ENCODE data around the gene ADARB2. TPM values are rescaled to one million over a fixed set of nuclear protein-coding genes. Genes with fewer than 3 reads are reported as not detected.

ADARB2 gene
- total and polyA plus RNA-seq, 4 donors, result under 0.01 to 0.79 TPM; not detected in 2

GRCh38 chr10:1379601-1380000, 357.7 kb downstream of the ADARB2 start:
- ATAC-seq (ENCODE audit: low FRiP score) (no peak), DNase-seq (no peak)
- Histone ChIP-seq H3K4me3 (ENCODE audit: low read length in 2 of 2) (no peak overlapping the region), H3K9me3 (ENCODE audit: control insufficient read depth, low read length) (peaks cover 3% of the 10 kb centered on the region), H3K27me3 (ENCODE audit: control insufficient read depth in 1 of 2, insufficient read depth in 2 of 2, low read length in 1 of 2) (peaks cover 0 to 5% of the 10 kb centered on the region in 2 donors), H3K4me1 (ENCODE audit: control insufficient read depth in 1 of 2, insufficient read depth in 2 of 2, low read length in 2 of 2) (no peaks in the 10 kb centered on the region), H3K36me3 (ENCODE audit: control insufficient read depth in 1 of 2, insufficient read depth in 2 of 2, low read length in 1 of 2) (no peaks in the 10 kb centered on the region), H3K27ac (ENCODE audit: low read depth in 1 of 2, low read length in 2 of 2) (no peak overlapping the region)
- 24 to 27% methylated on average over 9 of the region's 9 CpGs for WGBS, 2 donors
- intact Hi-C loops (cut with DNase I), result no loop called here

GRCh38 chr10:1378473-1378872, 358.9 kb downstream of the ADARB2 start:
- Histone ChIP-seq H3K36me3 (ENCODE audit: control insufficient read depth in 1 of 2, insufficient read depth in 2 of 2, low read length in 1 of 2) (no peaks in the 10 kb centered on the region), H3K27me3 (ENCODE audit: control insufficient read depth in 1 of 2, insufficient read depth in 2 of 2, low read length in 1 of 2) (no peaks in the 10 kb centered on the region), H3K27ac (ENCODE audit: low read depth in 1 of 2, low read length in 2 of 2) (no peak overlapping the region), H3K4me3 (ENCODE audit: low read length in 2 of 2) (no peak overlapping the region), H3K4me1 (ENCODE audit: control insufficient read depth in 1 of 2, insufficient read depth in 2 of 2, low read length in 2 of 2) (no peaks in the 10 kb centered on the region), H3K9me3 (ENCODE audit: control insufficient read depth, low read length) (no peaks in the 10 kb centered on the region)
- WGBS, 2 donors, result 93 to 94% methylated on average over 2 of the region's 2 CpGs
- intact Hi-C loops (cut with DNase I), result no loop called here
- DNase-seq, result no peak
- ATAC-seq (ENCODE audit: low FRiP score), result no peak

- no peaks in the 10 kb centered on the region for H3K9me3 ChIP-seq (ENCODE audit: control insufficient read depth, low read length)
- intact Hi-C loops (cut with DNase I), result no loop called here
- H3K36me3 ChIP-seq (ENCODE audit: control insufficient read depth in 1 of 2, insufficient read depth in 2 of 2, low read length in 1 of 2), result no peaks in the 10 kb centered on the region
- H3K27me3 ChIP-seq (ENCODE audit: control insufficient read depth in 1 of 2, insufficient read depth in 2 of 2, low read length in 1 of 2), result no peaks in the 10 kb centered on the region
- H3K4me3 ChIP-seq (ENCODE audit: low read length in 2 of 2), result no peak overlapping the region
- no peak for ATAC-seq (ENCODE audit: low FRiP score)
- H3K4me1 ChIP-seq (ENCODE audit: control insufficient read depth in 1 of 2, insufficient read depth in 2 of 2, low read length in 2 of 2), result no peaks in the 10 kb centered on the region
- DNase-seq, result no peak
- 35 to 36% methylated on average over 14 of the region's 14 CpGs for WGBS, 2 donors
- no peak overlapping the region for H3K27ac ChIP-seq (ENCODE audit: low read depth in 1 of 2, low read length in 2 of 2)
Measured at GRCh38 chr10:1377740-1378397, 359.5 kb downstream of the ADARB2 start.

- 90 to 92% methylated on average over 6 of the region's 6 CpGs for WGBS, 2 donors
- Histone ChIP-seq H3K4me3 (ENCODE audit: low read length in 2 of 2) (no peak overlapping the region), H3K9me3 (ENCODE audit: control insufficient read depth, low read length) (no peaks in the 10 kb centered on the region), H3K27ac (ENCODE audit: low read depth in 1 of 2, low read length in 2 of 2) (no peak overlapping the region), H3K27me3 (ENCODE audit: control insufficient read depth in 1 of 2, insufficient read depth in 2 of 2, low read length in 1 of 2) (no peaks in the 10 kb centered on the region), H3K4me1 (ENCODE audit: control insufficient read depth in 1 of 2, insufficient read depth in 2 of 2, low read length in 2 of 2) (no peaks in the 10 kb centered on the region), H3K36me3 (ENCODE audit: control insufficient read depth in 1 of 2, insufficient read depth in 2 of 2, low read length in 1 of 2) (no peaks in the 10 kb centered on the region)
- ATAC-seq (ENCODE audit: low FRiP score) (no peak), DNase-seq (no peak)
- intact Hi-C loops (cut with DNase I), result no loop called here
Measured at GRCh38 chr10:1377231-1377630, 360.1 kb downstream of the ADARB2 start.

GRCh38 chr10:1376384-1376945, 360.9 kb downstream of the ADARB2 start:
- H3K9me3 ChIP-seq (ENCODE audit: control insufficient read depth, low read length), result no peaks in the 10 kb centered on the region
- H3K4me1 ChIP-seq (ENCODE audit: control insufficient read depth in 1 of 2, insufficient read depth in 2 of 2, low read length in 2 of 2), result no peaks in the 10 kb centered on the region
- H3K36me3 ChIP-seq (ENCODE audit: control insufficient read depth in 1 of 2, insufficient read depth in 2 of 2, low read length in 1 of 2), result no peaks in the 10 kb centered on the region
- DNase-seq (no peak), ATAC-seq (ENCODE audit: low FRiP score) (no peak)
- 72 to 74% methylated on average over 11 of the region's 11 CpGs for WGBS, 2 donors
- no peak overlapping the region for H3K4me3 ChIP-seq (ENCODE audit: low read length in 2 of 2)
- intact Hi-C loops (cut with DNase I), result no loop called here
- no peak overlapping the region for H3K27ac ChIP-seq (ENCODE audit: low read depth in 1 of 2, low read length in 2 of 2)
- no peaks in the 10 kb centered on the region for H3K27me3 ChIP-seq (ENCODE audit: control insufficient read depth in 1 of 2, insufficient read depth in 2 of 2, low read length in 1 of 2)

- no peaks in the 10 kb centered on the region for H3K27me3 ChIP-seq (ENCODE audit: control insufficient read depth in 1 of 2, insufficient read depth in 2 of 2, low read length in 1 of 2)
- DNase-seq (no peak), ATAC-seq (ENCODE audit: low FRiP score) (no peak)
- intact Hi-C loops (cut with DNase I), result no loop called here
- no peaks in the 10 kb centered on the region for H3K4me1 ChIP-seq (ENCODE audit: control insufficient read depth in 1 of 2, insufficient read depth in 2 of 2, low read length in 2 of 2)
- 87 to 91% methylated on average over 27 of the region's 27 CpGs for WGBS, 2 donors
- no peaks in the 10 kb centered on the region for H3K9me3 ChIP-seq (ENCODE audit: control insufficient read depth, low read length)
- H3K27ac ChIP-seq (ENCODE audit: low read depth in 1 of 2, low read length in 2 of 2), result no peak overlapping the region
- no peak overlapping the region for H3K4me3 ChIP-seq (ENCODE audit: low read length in 2 of 2)
- H3K36me3 ChIP-seq (ENCODE audit: control insufficient read depth in 1 of 2, insufficient read depth in 2 of 2, low read length in 1 of 2), result no peaks in the 10 kb centered on the region
Measured at GRCh38 chr10:1375346-1376170, 361.8 kb downstream of the ADARB2 start.

- Histone ChIP-seq H3K9me3 (ENCODE audit: control insufficient read depth, low read length) (no peaks in the 10 kb centered on the region), H3K27ac (ENCODE audit: low read depth in 1 of 2, low read length in 2 of 2) (no peak overlapping the region), H3K4me1 (ENCODE audit: control insufficient read depth in 1 of 2, insufficient read depth in 2 of 2, low read length in 2 of 2) (no peaks in the 10 kb centered on the region), H3K27me3 (ENCODE audit: control insufficient read depth in 1 of 2, insufficient read depth in 2 of 2, low read length in 1 of 2) (no peaks in the 10 kb centered on the region), H3K4me3 (ENCODE audit: low read length in 2 of 2) (no peak overlapping the region), H3K36me3 (ENCODE audit: control insufficient read depth in 1 of 2, insufficient read depth in 2 of 2, low read length in 1 of 2) (no peaks in the 10 kb centered on the region)
- DNase-seq (no peak), ATAC-seq (ENCODE audit: low FRiP score) (peak; percentile 24)
- WGBS, 2 donors, result 83% methylated on average over 37 of the region's 37 CpGs
- intact Hi-C loops (cut with DNase I), result no loop called here
Measured at GRCh38 chr10:1374511-1375345, 362.6 kb downstream of the ADARB2 start.

GRCh38 chr10:1373287-1373686, 364.0 kb downstream of the ADARB2 start:
- ATAC-seq (ENCODE audit: low FRiP score) (no peak), DNase-seq (no peak)
- H3K36me3 ChIP-seq (ENCODE audit: control insufficient read depth in 1 of 2, insufficient read depth in 2 of 2, low read length in 1 of 2), result no peaks in the 10 kb centered on the region
- intact Hi-C loops (cut with DNase I), result no loop called here
- H3K9me3 ChIP-seq (ENCODE audit: control insufficient read depth, low read length), result no peaks in the 10 kb centered on the region
- no peak overlapping the region for H3K4me3 ChIP-seq (ENCODE audit: low read length in 2 of 2)
- WGBS, 2 donors, result 79 to 85% methylated on average over 7 of the region's 7 CpGs
- H3K27me3 ChIP-seq (ENCODE audit: control insufficient read depth in 1 of 2, insufficient read depth in 2 of 2, low read length in 1 of 2), result no peaks in the 10 kb centered on the region
- H3K27ac ChIP-seq (ENCODE audit: low read depth in 1 of 2, low read length in 2 of 2), result no peak overlapping the region
- no peaks in the 10 kb centered on the region for H3K4me1 ChIP-seq (ENCODE audit: control insufficient read depth in 1 of 2, insufficient read depth in 2 of 2, low read length in 2 of 2)

All from aorta (tissue), 5 donors.